Vagina (tissue), 2 donors: Measurements from ENCODE around the gene GFOD1.

Experiments used
- POLR2A ChIP-seq, 2 donors: fragments of 450-650 bp; IDR thresholded peaks; one replicate each; pipeline ENCODE4 v1.6.1; 2017; ENCODE audit warnings: antibody characterized with exemption in 2 of 2, mild to moderate bottlenecking in 2 of 2, moderate library complexity in 2 of 2
- POLR2AphosphoS5 ChIP-seq, 2 donors: sonication (generic); formaldehyde crosslinking; IDR thresholded peaks; one replicate each; pipeline ENCODE4 v1.9.0; 2017; ENCODE audit warnings: antibody characterized with exemption in 2 of 2, mild to moderate bottlenecking in 2 of 2, low read depth in 1 of 2; ENCODE audit not compliant: insufficient read depth in 1 of 2
- TF ChIP-seq, protein P1 (sequence below), 3 experiments: fragments of 450-650 bp in 2 of 3; fragments of 200-600 bp in 1 of 3; sonication (generic) in 1 of 3; IDR thresholded peaks; one replicate each; pipeline ENCODE4 v1.5.1; 2017 to 2019; ENCODE audit warnings: antibody characterized with exemption in 3 of 3, mild to moderate bottlenecking in 2 of 3, moderate library complexity in 2 of 3

DNA sequence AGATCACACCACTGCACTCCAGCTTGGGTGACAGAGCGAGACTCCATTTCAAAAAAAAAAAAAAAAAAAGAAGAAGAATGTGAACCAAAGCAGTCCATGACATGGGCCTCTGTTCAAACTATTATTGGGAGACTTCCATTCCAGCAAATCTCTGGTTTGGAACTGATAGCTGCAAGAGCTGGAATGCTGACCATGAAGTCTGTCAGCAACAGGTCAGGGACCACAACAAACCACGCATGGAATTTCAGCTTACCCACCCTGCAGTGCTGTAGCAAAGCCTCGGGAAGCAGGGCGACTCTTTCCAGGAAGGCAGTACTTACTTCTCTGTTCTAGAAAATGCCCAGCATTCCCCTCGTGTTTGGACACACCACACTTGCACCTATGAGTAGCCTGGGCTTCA lies 125.0 kb downstream of the GFOD1 start:
- TF ChIP-seq POLR2AphosphoS5 (IDR thresholded peaks at IDR 0.05; ENCODE audit: insufficient read depth in 1 of 2, low read depth in 1 of 2), result no peak
- TF ChIP-seq, protein P1, sequence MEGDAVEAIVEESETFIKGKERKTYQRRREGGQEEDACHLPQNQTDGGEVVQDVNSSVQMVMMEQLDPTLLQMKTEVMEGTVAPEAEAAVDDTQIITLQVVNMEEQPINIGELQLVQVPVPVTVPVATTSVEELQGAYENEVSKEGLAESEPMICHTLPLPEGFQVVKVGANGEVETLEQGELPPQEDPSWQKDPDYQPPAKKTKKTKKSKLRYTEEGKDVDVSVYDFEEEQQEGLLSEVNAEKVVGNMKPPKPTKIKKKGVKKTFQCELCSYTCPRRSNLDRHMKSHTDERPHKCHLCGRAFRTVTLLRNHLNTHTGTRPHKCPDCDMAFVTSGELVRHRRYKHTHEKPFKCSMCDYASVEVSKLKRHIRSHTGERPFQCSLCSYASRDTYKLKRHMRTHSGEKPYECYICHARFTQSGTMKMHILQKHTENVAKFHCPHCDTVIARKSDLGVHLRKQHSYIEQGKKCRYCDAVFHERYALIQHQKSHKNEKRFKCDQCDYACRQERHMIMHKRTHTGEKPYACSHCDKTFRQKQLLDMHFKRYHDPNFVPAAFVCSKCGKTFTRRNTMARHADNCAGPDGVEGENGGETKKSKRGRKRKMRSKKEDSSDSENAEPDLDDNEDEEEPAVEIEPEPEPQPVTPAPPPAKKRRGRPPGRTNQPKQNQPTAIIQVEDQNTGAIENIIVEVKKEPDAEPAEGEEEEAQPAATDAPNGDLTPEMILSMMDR (IDR thresholded peaks at IDR 0.05), result no peak
- no peak for TF ChIP-seq POLR2A (IDR thresholded peaks at IDR 0.05)
